GM19467 (cell line): ENCODE data around the gene TRIM43.
"Not testable (repeated sequence)": the region's sequence is repeated elsewhere in the genome, so short reads cannot be mapped to it uniquely, and the experiment has no call there.

Experiments
- ATAC-seq: cut with Tn5 transposase; IDR thresholded peaks from one replicate; pipeline ENCODE4 v1.9.1; 2021; ENCODE audit warnings: mild to moderate bottlenecking, moderate library complexity; ENCODE audit not compliant: unreplicated experiment

TRIM43 gene

DNA sequence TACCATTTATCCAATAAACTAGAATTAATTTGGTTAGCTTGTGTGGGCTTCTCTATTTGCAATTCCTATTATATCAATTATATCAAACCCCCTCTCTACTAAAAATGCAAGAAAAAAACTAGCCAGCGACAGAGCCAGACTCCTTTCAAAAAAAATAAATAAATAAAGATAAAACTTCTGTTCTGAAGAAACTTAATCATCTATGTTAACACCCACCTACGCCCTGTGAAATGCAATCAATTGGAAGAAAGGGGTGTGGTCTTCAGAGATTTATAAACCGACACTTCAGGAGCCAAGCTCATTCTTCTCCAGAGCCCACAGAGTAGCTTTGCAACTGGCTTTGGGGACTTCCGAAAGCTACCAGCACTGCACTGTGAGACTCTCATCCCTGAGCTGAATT is at the start of gene TRIM43:
Gene TRIM43 (plus strand): TSS at position 301 of the 400 bp plus-strand sequence. CDS start 2,023 bp downstream, outside the sequence.
- ATAC-seq = not testable (repeated sequence)

- ATAC-seq = no peak
Measured at GRCh38 chr2:95551055-95551568, 40.7 kb upstream of the TRIM43 start.

GRCh38 chr2:95552911-95553310 is 38.9 kb upstream of the TRIM43 start:
- ATAC-seq = no peak

DNA sequence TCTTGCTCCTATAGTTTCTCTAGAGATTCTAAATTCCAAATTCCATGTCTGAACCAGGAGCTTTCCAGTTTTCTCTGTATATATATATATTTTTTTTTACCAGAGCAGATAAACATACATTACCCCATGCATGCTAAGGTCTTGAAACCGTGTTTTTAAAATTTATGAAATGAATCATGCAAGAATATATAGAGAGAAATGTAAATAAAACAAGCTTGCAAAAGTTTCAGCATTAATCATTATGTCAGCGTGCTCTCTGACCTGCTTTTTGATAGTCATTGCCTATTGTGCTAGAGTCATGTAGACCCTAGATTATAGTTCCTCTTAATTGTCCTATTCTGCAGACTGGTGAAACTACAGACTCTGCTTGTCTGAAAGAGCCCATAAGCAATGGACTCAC is 22.6 kb upstream of the TRIM43 start:
- ATAC-seq = no peak

DNA sequence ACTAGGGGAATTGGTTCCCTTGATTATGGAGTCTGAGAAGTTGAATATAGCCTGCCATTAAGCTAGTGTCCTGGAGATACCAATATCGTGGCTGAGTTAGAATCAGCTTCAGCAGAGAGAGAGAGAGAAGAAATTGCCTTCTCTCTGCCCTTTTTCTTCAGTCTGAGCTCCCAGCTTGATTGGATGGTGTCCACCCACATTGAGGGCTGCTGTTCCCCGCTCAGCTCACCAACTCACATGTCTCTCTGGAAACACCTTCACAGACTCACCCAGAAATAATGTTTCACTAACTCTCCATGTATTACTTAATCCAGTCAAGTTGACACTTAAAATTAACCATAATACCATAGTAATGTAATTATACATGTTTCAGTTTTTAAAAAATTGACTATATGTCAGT is 17.9 kb upstream of the TRIM43 start:
- ATAC-seq = no peak

- no peak for ATAC-seq
Measured at GRCh38 chr2:95574506-95574905, 17.3 kb upstream of the TRIM43 start.

DNA sequence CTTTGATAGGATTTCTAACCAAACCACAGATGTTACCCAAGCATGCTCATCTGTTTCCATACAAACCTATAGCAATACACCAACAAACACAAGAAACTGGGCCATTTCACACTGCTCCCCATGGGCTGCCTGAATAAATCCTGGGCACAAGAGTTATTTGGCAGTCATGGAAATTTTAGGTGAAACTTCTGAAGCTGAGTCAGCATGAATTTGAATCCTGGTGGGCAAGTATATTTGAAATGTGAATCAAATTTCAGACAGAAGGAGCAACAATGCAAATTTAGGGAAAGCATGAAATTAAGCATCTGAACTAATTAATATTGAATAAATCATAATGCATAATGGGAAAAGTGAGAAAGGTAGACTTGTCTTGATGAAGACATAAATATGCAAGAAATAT is 15.9 kb upstream of the TRIM43 start:
- no peak for ATAC-seq

- ATAC-seq = no peak
Measured at GRCh38 chr2:95578539-95578938, 13.3 kb upstream of the TRIM43 start.

DNA sequence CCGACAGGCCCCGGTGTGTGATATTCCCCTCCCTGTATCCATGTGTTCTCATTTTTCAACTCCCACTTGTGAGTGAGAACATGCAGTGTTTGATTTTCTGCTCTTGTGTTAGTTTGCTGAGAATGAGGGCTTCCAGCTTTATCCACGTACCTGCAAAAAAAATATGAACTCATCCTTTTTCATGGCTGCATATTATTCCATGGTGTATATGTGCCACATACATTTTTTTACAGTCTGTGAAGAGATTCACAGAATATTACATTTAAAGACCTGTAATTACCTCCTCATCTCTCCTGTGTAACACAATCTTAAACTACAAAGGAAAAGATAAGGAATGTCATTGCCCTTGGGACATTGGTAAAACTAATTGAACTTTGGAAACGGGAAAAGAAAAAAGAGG is 8.3 kb upstream of the TRIM43 start:
- not testable (repeated sequence) for ATAC-seq

DNA sequence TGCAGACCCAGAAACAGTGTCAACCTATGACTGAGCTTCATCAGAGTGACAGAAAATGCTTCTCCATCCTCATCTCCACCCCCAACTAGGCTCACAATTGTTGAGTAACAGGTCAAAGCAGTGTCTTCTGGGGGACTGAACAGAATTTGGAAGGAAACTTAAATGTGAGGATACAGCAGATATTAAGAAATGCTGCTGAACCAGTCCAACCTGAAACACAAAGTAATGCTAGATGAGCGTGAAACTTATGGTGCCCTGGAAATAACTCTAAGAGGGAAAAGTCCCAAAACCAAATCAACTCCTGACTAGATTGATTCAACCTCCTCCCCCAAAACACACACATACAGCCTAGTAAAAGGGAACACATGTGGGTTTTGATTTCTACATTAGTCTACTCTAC is 7.5 kb upstream of the TRIM43 start:
- ATAC-seq = not testable (repeated sequence)

DNA sequence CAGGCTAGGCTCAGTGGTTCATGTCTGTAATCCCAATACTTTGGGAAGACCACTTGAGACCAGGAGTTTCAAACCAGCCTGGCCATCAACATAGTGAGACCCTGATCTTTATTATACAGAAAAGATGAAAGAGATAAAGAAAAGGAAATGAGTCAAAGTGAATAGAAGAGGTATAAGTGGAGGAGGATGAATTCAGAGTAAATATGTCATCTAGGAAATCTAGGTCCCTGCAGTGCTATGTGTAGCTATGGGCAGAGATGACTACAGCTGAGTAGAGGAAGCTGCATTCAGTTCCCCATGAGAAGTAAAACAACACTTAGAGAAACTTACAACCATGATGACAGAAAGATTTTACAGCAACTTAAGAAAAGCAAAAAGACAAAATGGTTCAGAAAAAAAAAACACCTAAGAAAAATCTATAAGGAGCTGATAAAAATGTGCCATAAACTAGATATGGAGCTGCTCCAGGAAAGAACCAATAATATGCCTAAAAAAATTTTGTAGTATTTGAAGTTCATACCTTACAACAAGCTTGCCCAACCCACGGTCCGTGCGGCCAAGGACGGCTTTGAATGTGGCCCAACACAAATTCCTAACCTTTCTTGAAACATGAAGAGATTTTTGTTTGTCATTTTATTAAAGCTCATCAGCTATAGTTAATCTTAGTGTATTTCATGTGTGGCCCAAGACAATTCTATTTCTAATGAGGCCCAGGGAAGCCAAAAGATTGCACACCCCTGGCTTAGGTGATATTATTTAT is 1.8 kb upstream of the TRIM43 start:
- not testable (repeated sequence) for ATAC-seq

- not testable (repeated sequence) for ATAC-seq
Measured at GRCh38 chr2:95592973-95593372, 1.2 kb downstream of the TRIM43 start.

GRCh38 chr2:95595012-95595411 is 3.2 kb downstream of the TRIM43 start:
- ATAC-seq = not testable (repeated sequence)

DNA sequence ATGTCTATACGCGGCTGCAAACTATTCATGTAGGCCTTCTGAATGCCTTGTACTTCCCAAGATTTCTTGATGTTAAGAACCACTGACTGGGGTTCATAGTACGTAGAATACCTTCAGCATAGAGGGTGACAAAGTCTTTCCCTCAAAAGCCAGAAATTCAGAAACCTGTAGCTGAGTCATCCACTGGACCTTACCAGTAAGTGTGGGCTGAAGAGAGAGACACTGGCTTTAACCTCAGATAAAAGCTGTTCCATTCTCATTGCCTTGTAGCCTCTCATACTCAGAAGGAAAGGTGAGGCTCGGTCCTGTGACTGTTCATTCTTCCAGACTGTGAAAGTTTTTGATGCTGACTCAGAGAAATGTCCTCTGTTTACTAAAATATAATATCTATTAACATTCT is 9.5 kb downstream of the TRIM43 start:
- ATAC-seq = not testable (repeated sequence)

- ATAC-seq = not testable (repeated sequence)
Measured at GRCh38 chr2:95602146-95602545, 10.3 kb downstream of the TRIM43 start.

DNA sequence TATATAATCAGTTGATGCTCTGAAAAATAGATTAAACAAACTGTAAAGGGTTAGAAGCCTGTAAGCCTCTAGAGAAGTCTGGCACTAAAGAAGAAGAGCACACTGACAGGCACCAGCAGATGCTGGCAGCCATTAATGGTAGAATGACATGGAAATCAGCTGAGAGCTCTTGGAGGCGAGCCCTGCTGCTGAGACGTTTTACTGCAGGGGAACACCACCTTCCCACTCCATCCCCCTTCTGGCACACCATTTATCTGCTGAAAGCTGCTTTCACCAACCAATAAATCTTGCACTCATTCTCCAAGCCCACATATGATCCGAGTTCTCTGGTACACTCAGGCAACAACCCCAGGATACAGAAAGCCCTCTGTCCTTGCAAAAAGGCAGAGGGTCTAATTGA is 16.6 kb downstream of the TRIM43 start:
- ATAC-seq = not testable (repeated sequence)

DNA sequence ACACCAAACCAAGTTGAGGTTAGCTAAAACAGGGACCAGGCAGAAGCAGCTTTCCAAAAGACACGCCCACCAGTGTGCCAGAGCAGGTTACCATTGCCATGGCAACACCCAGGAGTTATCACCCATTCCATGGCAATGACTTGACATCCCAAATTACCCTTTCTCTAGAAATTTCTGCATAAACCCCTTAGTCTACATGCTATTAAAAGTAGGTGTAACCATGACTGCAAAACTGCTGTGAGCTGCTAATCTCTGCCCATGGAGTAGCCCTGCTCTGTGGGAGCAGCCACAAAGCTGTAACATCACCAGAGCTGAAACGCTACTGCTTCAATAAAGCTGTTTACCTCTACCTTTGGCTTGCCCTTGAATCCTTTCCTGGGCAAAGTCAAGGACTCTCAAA is 18.0 kb downstream of the TRIM43 start:
- not testable (repeated sequence) for ATAC-seq

DNA sequence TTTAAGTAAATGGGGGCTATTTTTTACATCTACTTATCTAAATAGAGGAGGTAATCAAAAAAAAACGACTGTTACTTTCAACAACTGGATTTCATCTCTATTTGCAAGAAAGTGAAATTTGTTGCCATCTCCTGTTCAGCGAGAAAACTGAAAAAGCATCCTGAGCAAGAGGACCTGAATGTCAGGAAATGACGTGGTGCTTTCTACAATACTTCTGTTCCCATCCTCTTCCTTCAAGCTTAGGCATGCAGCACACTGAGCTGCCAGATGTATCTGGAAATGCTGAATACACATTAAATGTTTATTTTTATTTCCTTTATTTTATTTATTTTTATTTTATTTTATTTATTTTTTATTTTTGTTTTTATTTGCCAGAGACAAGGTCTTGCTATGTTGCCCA is 21.2 kb downstream of the TRIM43 start:
- ATAC-seq = not testable (repeated sequence)

DNA sequence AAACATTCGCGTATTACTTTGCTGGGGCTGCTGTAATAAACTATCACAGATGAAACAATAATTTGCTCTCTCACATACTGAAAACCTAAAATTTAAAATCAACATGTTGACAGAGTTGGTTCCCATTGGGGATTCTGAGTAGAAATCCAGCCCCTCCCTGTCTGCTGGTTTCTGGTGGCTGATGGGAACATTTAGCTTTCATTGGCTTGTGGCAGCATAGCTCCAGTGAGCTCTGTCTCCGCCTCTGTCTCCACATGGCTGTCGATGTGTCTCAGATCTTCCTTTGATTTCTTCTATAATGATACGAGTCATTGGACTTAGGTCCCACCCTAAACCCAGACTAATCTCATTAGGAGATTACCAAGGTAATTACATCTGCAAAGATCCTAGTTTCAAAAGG is 30.9 kb downstream of the TRIM43 start:
- ATAC-seq = not testable (repeated sequence)

DNA sequence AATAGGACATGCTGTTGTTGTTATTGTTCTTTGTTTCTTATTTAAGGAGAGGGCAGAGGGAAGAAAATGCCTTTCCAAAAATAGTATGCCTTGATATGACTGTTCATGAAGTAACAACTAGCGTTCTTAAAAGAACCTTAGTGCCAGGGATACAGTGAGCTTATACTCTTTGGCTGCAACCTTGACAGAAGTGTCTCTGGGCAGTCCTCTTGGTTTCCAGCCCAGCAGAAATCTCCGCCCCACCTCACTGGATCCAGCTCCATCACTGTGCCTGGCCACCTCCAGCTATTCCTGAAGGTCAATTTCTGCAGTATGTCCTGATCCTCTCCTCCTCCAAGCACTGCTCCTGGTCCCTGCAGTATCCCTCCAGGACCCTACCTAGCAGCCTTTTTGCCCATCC is 39.2 kb downstream of the TRIM43 start:
- not testable (repeated sequence) for ATAC-seq

GRCh38 chr2:95633626-95634259 is 41.9 kb downstream of the TRIM43 start:
- ATAC-seq = not testable (repeated sequence)
